Pancreas (tissue), 10 donors: ENCODE results near the gene ATP1B3. TPM values are rescaled to one million over a fixed set of nuclear protein-coding genes. Genes with fewer than 3 reads are reported as not detected.
"Not testable (repeated sequence)": the region's sequence is repeated elsewhere in the genome, so short reads cannot be mapped to it uniquely, and the experiment has no call there.

Source experiments
- ATAC-seq, 4 donors: fragments of 200-7000 bp; cut with Tn5 transposase; one replicate each; pipeline versions ENCODE4 v1.8.0 to v1.9.1; 2020; ENCODE audit warnings: mild to moderate bottlenecking in 4 of 4, moderate library complexity in 4 of 4
- DNase-seq, 6 donors: peaks; one replicate each; pipeline ENCODE4 v3.0.0-alpha.2; 2020
- FAIRE-seq: peaks from 2 replicates; lab custom pipeline; 2012; peaks lifted over from hg19 to GRCh38; lab: Jason Lieb, UNC
- H3K27ac ChIP-seq, 4 donors: fragments of 200-600 bp; sonication (generic); 1 replicate in 3 of 4; 2 replicates in 1 of 4; pipeline versions ENCODE4 v1.5.0 to v1.8.0; 2020
- H3K27me3 ChIP-seq, 4 donors: fragments of 200-600 bp; one replicate each; pipeline ENCODE4 v1.8.0; 2021
- H3K36me3 ChIP-seq, 3 donors: fragments of 200-600 bp; sonication (generic) in 1 of 3; one replicate each; pipeline versions ENCODE4 v1.5.0 to v1.8.0; 2020 to 2021
- H3K4me1 ChIP-seq, 3 donors: fragments of 200-600 bp; one replicate each; pipeline ENCODE4 v1.8.0; 2021
- H3K4me3 ChIP-seq, 4 donors: fragments of 200-600 bp; sonication (generic) in 2 of 4; one replicate each; pipeline versions ENCODE4 v1.5.0 to v1.8.0; 2020 to 2021
- H3K9me3 ChIP-seq, 4 donors: fragments of 200-600 bp; one replicate each; pipeline ENCODE4 v1.8.0; 2021
- WGBS, 2 donors: extraction: QIAGEN DNeasy Blood & Tissue Kit; methylation state at CpG; one replicate each; pipeline ENCODE4 v1.1.7; 2013; 5-methylcytosine and 5-hydroxymethylcytosine counted together
- intact Hi-C, 3 donors: fragments of 100-400 bp; cut with DNase I; formaldehyde crosslinking; loops; one replicate each; pipeline versions ENCODE4 v1.11.1 to v1.14.2; 2022
- polyA plus RNA-seq, 2 donors: library from polyadenylated mRNA; stranded (reverse); fragments of 200-250 nt; gene quantifications; one replicate each; pipeline ENCODE4 v1.2.3, GENCODE V29; 2013
- total RNA-seq, 6 donors: library from RNA; stranded (reverse); fragmentation: NEBNext Ultra II Directional in 4 of 6; extraction: Animal tissue kit (Norgen Biotek cat#: 25700) in 4 of 6; gene quantifications; one replicate each; pipeline versions ENCODE4 v1.2.1 to v1.2.4, GENCODE V29; 2021 to 2023
- TF ChIP-seq, protein P1 (sequence below), 4 donors: fragments of 200-600 bp; sonication (generic) in 3 of 4; IDR thresholded peaks; one replicate each; pipeline versions ENCODE4 v1.5.0 to v1.8.0; 2021; ENCODE audit warnings: antibody characterized with exemption in 4 of 4
- donor health status: healthy with polysubstance abuse.
- donor health status: DM: no; HTN: no; CAD: no; lungs with moderate emphysema.
- donor health status: DM: no; HTN: no; CAD: no.
- donor health status: control.
- donor health status: control.
- donor health status: Bipolar disorder and iron deficiency.
- donor health status: DM: yes; HTN: yes; CAD: no.
- donor health status: DM: no; HTN: no; CAD: no.
- donor health status: DM: no; HTN: no; CAD: no.
- donor health status: DM: yes; HTN: yes; CAD: no.

Gene ATP1B3
- total and polyA plus RNA-seq, 8 donors: 6.7 to 53.0 (median 21.2) TPM

DNA sequence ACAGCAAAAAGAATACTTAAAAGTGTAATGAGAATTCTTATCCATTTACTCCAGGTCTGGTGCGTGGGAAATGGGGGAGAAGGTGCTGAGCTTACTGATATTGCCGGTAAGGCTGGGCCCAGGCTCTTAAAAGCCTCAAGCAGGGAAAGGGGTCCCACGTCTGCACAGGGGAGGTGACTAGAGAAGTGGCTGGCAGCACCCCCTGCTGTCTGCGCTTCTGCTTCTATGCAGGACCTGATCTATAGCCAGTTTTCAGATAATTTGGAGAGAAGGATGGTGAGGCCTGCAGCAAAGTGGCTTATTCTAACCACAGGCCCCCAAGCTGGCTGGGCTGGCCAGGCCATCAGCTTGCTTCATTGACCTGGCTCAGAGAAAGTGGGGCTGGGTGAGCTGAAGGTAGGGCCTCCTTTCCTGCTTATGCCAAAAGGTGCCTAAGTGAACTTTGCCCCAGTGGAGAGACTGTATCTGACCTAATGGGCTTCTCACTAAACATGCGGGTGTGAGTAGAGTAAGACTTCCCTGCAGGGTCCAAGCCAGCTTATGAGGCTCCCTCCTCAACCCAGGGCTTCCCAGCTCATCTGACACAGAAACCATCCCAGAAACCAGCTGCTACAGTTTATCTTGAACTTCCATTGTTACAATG is 30.9 kb upstream of the ATP1B3 start:
- H3K4me3 ChIP-seq: no peak overlapping the region
- intact Hi-C loops: no loop called here
- H3K9me3 ChIP-seq: no peaks in the 10 kb centered on the region
- WGBS, 2 donors: 91 to 92% methylated on average over 5 of the region's 5 CpGs
- TF ChIP-seq, protein P1, sequence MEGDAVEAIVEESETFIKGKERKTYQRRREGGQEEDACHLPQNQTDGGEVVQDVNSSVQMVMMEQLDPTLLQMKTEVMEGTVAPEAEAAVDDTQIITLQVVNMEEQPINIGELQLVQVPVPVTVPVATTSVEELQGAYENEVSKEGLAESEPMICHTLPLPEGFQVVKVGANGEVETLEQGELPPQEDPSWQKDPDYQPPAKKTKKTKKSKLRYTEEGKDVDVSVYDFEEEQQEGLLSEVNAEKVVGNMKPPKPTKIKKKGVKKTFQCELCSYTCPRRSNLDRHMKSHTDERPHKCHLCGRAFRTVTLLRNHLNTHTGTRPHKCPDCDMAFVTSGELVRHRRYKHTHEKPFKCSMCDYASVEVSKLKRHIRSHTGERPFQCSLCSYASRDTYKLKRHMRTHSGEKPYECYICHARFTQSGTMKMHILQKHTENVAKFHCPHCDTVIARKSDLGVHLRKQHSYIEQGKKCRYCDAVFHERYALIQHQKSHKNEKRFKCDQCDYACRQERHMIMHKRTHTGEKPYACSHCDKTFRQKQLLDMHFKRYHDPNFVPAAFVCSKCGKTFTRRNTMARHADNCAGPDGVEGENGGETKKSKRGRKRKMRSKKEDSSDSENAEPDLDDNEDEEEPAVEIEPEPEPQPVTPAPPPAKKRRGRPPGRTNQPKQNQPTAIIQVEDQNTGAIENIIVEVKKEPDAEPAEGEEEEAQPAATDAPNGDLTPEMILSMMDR (IDR thresholded peaks at IDR 0.05): no peak
- ATAC-seq: no peak
- no peak overlapping the region for H3K27ac ChIP-seq
- no peaks in the 10 kb centered on the region for H3K4me1 ChIP-seq
- no peak for FAIRE-seq
- DNase-seq: no peak
- no peaks in the 10 kb centered on the region for H3K27me3 ChIP-seq
- H3K36me3 ChIP-seq: no peaks in the 10 kb centered on the region

DNA sequence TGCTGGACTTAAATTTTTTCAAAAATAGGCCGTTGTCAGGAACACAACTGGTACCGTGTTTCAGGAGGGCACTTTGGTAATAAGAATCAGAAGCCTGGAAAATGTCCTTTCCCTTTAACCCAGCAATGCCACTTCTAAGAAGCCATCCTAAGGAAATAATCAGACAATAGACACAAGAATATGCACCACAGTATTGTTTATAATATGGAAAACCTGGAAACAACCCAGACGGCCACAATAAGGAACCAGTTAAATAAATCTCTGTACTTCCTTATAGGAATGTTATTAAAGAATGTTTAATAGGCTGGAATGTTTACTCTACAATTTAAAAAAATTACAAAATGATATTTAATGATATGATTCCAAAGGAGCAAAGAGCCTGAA is 30.4 kb upstream of the ATP1B3 start:
- no peak overlapping the region for H3K27ac ChIP-seq
- ATAC-seq: no peak

DNA sequence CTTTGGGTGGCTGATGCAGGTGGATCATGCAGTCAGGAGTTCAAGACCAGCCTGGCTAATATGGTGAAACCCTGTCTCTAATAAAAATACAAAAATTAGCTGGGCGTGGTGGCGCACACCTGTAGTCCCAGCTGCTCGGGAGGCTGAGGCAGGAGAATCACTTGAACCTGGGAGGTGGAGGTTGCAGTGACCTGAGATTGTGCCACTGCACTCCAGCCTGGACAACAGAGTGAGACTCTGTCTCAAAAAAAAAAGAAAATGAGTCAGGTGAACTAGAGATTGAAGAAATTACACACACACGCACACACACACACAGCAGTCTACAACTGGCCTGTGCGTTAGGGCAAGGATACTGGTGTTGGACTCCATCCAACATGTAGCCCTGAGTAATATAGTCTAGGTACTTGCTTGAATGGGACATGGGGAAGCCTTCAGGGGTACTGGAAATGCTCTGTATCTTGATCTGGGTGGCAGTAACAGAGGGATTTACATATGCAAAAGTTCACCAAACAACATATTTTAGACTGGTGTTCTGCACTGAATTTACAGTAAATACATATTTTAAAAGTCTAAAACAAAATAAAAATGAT is 28.2 kb upstream of the ATP1B3 start:
- H3K9me3 ChIP-seq, DNase-seq, H3K36me3 ChIP-seq, ATAC-seq, H3K27me3 ChIP-seq, H3K4me1 ChIP-seq, intact Hi-C loops, FAIRE-seq, H3K27ac ChIP-seq, H3K4me3 ChIP-seq: not testable (repeated sequence)
- 84 to 87% methylated on average over 5 of the region's 5 CpGs for WGBS, 2 donors

More for the DNA sequence above, 30.4 kb upstream of the ATP1B3 start:
- no peak for FAIRE-seq
- H3K36me3 ChIP-seq: no peaks in the 10 kb centered on the region
- DNase-seq: no peak
- no peak overlapping the region for H3K4me3 ChIP-seq
- no peaks in the 10 kb centered on the region for H3K4me1 ChIP-seq
- no peaks in the 10 kb centered on the region for H3K9me3 ChIP-seq
- H3K27me3 ChIP-seq: no peaks in the 10 kb centered on the region
- 63 to 68% methylated on average over 3 of the region's 3 CpGs for WGBS, 2 donors
- intact Hi-C loops: no loop called here
- TF ChIP-seq, protein P1 (IDR thresholded peaks at IDR 0.05): no peak

DNA sequence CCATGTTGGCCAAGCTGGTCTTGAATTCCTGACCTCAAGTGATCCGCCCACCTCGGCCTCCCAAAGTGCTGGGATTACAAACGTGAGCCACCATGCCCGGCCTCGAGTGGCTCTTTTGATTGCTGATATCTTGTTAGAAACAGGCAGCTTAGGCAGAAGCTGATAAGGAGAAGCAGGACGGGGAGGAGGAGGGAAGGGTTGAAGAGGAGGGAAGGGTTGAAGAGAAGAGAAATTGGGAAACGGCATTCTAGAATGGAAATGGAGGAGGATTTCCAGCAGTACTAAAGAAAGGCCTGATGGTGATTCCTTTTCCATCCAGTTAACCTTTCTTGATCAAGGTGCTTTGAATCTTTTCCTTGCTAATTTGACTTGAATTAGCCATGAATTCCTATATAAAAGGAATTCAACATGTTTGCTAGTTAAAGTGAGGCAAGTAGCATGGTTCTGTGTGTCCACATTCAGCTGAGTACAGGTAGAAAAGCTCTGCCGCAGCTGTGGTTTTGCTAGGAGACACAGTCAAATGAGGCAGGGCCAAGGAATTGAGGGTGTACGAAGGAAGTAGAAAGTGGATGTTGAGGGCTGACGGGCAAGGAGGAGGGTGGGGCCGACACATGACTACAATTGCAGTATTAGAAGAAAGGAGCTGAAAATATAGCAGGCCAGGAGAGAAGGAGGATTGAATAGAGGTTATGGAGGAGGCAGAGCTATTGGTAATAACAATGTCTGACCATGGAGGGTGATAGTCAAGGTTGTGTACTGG is 27.2 kb upstream of the ATP1B3 start:
- FAIRE-seq (no peak), DNase-seq (no peak), ATAC-seq (peak in 1 of 4 donors; percentile 20)
- WGBS, 2 donors: 65 to 67% methylated on average over 11 of the region's 11 CpGs
- intact Hi-C loops: no loop called here
- Histone ChIP-seq H3K4me3 (no peak overlapping the region), H3K9me3 (no peaks in the 10 kb centered on the region), H3K27ac (no peak overlapping the region), H3K27me3 (no peaks in the 10 kb centered on the region), H3K36me3 (no peaks in the 10 kb centered on the region), H3K4me1 (no peaks in the 10 kb centered on the region)
- TF ChIP-seq, protein P1 (IDR thresholded peaks at IDR 0.05): no peak

DNA sequence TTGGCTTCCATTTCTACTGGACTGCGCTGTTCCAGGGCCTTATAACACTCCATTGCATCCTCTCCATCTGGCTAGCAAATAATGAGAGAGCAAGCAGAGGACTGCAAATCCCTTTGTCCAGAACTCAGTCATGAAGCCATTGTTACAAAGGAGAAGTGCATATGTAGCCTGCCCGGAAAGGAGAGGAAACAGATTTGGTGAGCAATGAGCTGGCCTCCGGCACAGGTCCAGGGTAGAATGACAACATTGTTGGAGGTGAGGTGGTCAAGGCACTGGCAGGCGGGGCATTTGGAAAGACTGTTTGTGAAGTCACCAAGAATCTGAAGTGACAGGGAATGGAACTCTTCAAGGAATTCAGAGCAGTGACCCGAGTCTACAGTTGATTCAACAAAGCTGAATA is 25.0 kb upstream of the ATP1B3 start:
- DNase-seq: no peak
- Histone ChIP-seq H3K9me3 (no peaks in the 10 kb centered on the region), H3K36me3 (no peaks in the 10 kb centered on the region), H3K4me3 (no peak overlapping the region), H3K27ac (no peak overlapping the region), H3K4me1 (no peaks in the 10 kb centered on the region), H3K27me3 (no peaks in the 10 kb centered on the region)
- 77 to 82% methylated on average over 5 of the region's 5 CpGs for WGBS, 2 donors
- intact Hi-C loops: no loop called here
- ATAC-seq: no peak
- FAIRE-seq: no peak
- TF ChIP-seq, protein P1 (IDR thresholded peaks at IDR 0.05): no peak
